ENCODE data around the gene APLF. TPM values are rescaled to one million over a fixed set of nuclear protein-coding genes. Genes with fewer than 3 reads are reported as not detected.

Gene APLF
- total and polyA plus RNA-seq, 10 of the 15 experiments (the other 5 are each of a cell fraction or from before 2014, with no cell fraction given): 0.66 to 2.8 (median 1.8) TPM

GRCh38 chr2:68426848-68427579 lies 40.4 kb upstream of the APLF start (continued):
- 0 out of 2 replicates have a peak, but pooled peaks have one; percentile 40 for TF ChIP-seq ZNF592 (IDR thresholded peaks at IDR 0.05)
- no peak for TF ChIP-seq RFX5 (IDR thresholded peaks at IDR 0.05; ENCODE audit: low read depth, low read length)
- TF ChIP-seq LARP7 (IDR thresholded peaks at IDR 0.05): no peak
- TF ChIP-seq SRF (IDR thresholded peaks at IDR 0.05; ENCODE audit: low read depth in 2 of 2, low read length in 2 of 2): no peak
- TF ChIP-seq SIN3A (IDR thresholded peaks at IDR 0.05; ENCODE audit: low read depth, low read length): no peak
- TF ChIP-seq NKRF (conservative IDR thresholded peaks at IDR 0.05): no peak
- no peak for TF ChIP-seq IRF4 (IDR thresholded peaks at IDR 0.05; ENCODE audit: low read depth, low read length)
- no peak for TF ChIP-seq JUNB (IDR thresholded peaks at IDR 0.05)
- 0 out of 3 replicates have a peak, but pooled peaks have one; percentile 26 for TF ChIP-seq POU2F2 (IDR thresholded peaks at IDR 0.05; ENCODE audit: borderline replicate concordance, low read depth, low read length)
- TF ChIP-seq CHD4 (IDR thresholded peaks at IDR 0.05): no peak
- no peak for TF ChIP-seq RB1 (IDR thresholded peaks at IDR 0.05; ENCODE audit: borderline replicate concordance)
- TF ChIP-seq ZBTB40 (IDR thresholded peaks at IDR 0.05; ENCODE audit: borderline replicate concordance): peak; percentile 76
- TF ChIP-seq RAD51 (IDR thresholded peaks at IDR 0.05): peak; percentile 92
- TF ChIP-seq NR2C1 (IDR thresholded peaks at IDR 0.05): 0 out of 2 replicates have a peak, but pooled peaks have one; percentile 27
- no peak for TF ChIP-seq SUZ12 (IDR thresholded peaks at IDR 0.05; ENCODE audit: unreplicated experiment)
- TF ChIP-seq ASH2L (IDR thresholded peaks at IDR 0.05; ENCODE audit: borderline replicate concordance, low read depth): 0 out of 2 replicates have a peak, but pooled peaks have one; percentile 63
- TF ChIP-seq SKIL (IDR thresholded peaks at IDR 0.05; ENCODE audit: low read depth, poor library complexity, severe bottlenecking): peak; percentile 44

Measured in GM12878 (cell line).